Vagina (tissue), 2 donors: ENCODE data around the gene REEP3. TPM values are rescaled to one million over a fixed set of nuclear protein-coding genes. Genes with fewer than 3 reads are reported as not detected.

ENCODE experiments used
- DNase-seq, 2 donors: peaks; one replicate each; pipeline ENCODE4 v3.0.0-alpha.2; 2017; ENCODE audit errors: extremely low spot score in 2 of 2
- H3K27ac ChIP-seq: fragments of 200-600 bp; sonication (generic); one replicate; pipeline ENCODE4 v1.5.1; 2019
- H3K27me3 ChIP-seq: fragments of 200-600 bp; sonication (generic); one replicate; pipeline ENCODE4 v1.5.1; 2019
- H3K36me3 ChIP-seq, 2 donors: fragments of 200-600 bp; sonication (generic); one replicate each; pipeline ENCODE4 v1.5.1; 2017 to 2019
- H3K4me1 ChIP-seq: fragments of 200-600 bp; sonication (generic); one replicate; pipeline ENCODE4 v1.5.1; 2019
- H3K4me3 ChIP-seq, 2 donors: fragments of 200-600 bp; sonication (generic); 1 replicate in 1 of 2; 2 replicates in 1 of 2; pipeline ENCODE4 v1.5.1; 2016 to 2019
- H3K9me3 ChIP-seq: fragments of 200-600 bp; sonication (generic); one replicate; pipeline ENCODE4 v1.5.1; 2019
- POLR2A ChIP-seq, 2 donors: fragments of 450-650 bp; IDR thresholded peaks; one replicate each; pipeline ENCODE4 v1.6.1; 2017; ENCODE audit warnings: antibody characterized with exemption in 2 of 2, mild to moderate bottlenecking in 2 of 2, moderate library complexity in 2 of 2
- POLR2AphosphoS5 ChIP-seq, 2 donors: sonication (generic); formaldehyde crosslinking; IDR thresholded peaks; one replicate each; pipeline ENCODE4 v1.9.0; 2017; ENCODE audit warnings: antibody characterized with exemption in 2 of 2, mild to moderate bottlenecking in 2 of 2, low read depth in 1 of 2; ENCODE audit not compliant: insufficient read depth in 1 of 2
- intact Hi-C: fragments of 100-400 bp; cut with DNase I; formaldehyde crosslinking; loops from one replicate; pipeline ENCODE4 v1.15.1; 2023
- total RNA-seq: library from RNA; depleted of rRNA; stranded (reverse); fragments of >200 nt; gene quantifications from one replicate; pipeline ENCODE4 v1.2.3, GENCODE V29; 2016
- TF ChIP-seq, protein P1 (sequence below), 3 experiments: fragments of 450-650 bp in 2 of 3; fragments of 200-600 bp in 1 of 3; sonication (generic) in 1 of 3; IDR thresholded peaks; one replicate each; pipeline ENCODE4 v1.5.1; 2017 to 2019; ENCODE audit warnings: antibody characterized with exemption in 3 of 3, mild to moderate bottlenecking in 2 of 3, moderate library complexity in 2 of 3

Gene REEP3
- total RNA-seq, 1 donor from 2014 or later, result 41.0 TPM

- no peaks in the 10 kb centered on the region for H3K36me3 ChIP-seq
- H3K27me3 ChIP-seq, result no peaks in the 10 kb centered on the region
- no peak for DNase-seq
- intact Hi-C loops, result no loop called here
- H3K9me3 ChIP-seq, result no peaks in the 10 kb centered on the region
- no peak overlapping the region for H3K4me3 ChIP-seq
- TF ChIP-seq POLR2AphosphoS5 (IDR thresholded peaks at IDR 0.05; ENCODE audit: insufficient read depth in 1 of 2, low read depth in 1 of 2) (no peak), POLR2A (IDR thresholded peaks at IDR 0.05) (no peak)
- TF ChIP-seq, protein P1, sequence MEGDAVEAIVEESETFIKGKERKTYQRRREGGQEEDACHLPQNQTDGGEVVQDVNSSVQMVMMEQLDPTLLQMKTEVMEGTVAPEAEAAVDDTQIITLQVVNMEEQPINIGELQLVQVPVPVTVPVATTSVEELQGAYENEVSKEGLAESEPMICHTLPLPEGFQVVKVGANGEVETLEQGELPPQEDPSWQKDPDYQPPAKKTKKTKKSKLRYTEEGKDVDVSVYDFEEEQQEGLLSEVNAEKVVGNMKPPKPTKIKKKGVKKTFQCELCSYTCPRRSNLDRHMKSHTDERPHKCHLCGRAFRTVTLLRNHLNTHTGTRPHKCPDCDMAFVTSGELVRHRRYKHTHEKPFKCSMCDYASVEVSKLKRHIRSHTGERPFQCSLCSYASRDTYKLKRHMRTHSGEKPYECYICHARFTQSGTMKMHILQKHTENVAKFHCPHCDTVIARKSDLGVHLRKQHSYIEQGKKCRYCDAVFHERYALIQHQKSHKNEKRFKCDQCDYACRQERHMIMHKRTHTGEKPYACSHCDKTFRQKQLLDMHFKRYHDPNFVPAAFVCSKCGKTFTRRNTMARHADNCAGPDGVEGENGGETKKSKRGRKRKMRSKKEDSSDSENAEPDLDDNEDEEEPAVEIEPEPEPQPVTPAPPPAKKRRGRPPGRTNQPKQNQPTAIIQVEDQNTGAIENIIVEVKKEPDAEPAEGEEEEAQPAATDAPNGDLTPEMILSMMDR (IDR thresholded peaks at IDR 0.05), result no peak
- H3K4me1 ChIP-seq, result peaks cover 28% of the 10 kb centered on the region
- H3K27ac ChIP-seq, result no peak overlapping the region
Measured at GRCh38 chr10:63591600-63592379, 70.6 kb downstream of the REEP3 start.

DNA sequence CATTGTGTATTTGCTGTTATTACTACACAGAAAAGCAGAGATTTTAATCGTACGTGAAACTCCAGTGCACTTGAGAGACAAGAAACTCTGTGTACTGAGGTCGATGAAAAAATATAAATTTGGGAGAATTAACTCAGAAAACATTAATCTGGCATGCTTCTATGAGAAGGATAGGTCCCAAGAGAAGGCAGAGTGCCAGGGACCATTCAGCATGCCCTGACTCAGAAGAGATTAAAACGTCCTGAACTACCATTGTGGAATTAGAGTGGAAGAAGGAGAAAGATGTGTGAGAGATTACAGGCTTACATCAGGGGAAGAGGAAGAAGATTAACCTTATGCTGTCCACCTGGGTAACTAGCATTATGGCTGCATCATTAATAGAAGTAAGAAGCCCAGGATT lies 72.4 kb downstream of the REEP3 start:
- Histone ChIP-seq H3K27me3 (no peaks in the 10 kb centered on the region), H3K4me3 (no peak overlapping the region), H3K9me3 (no peaks in the 10 kb centered on the region), H3K4me1 (peaks cover 24% of the 10 kb centered on the region), H3K27ac (no peak overlapping the region), H3K36me3 (peaks cover 0 to 6% of the 10 kb centered on the region in 2 donors)
- TF ChIP-seq POLR2A (IDR thresholded peaks at IDR 0.05) (no peak), POLR2AphosphoS5 (IDR thresholded peaks at IDR 0.05; ENCODE audit: insufficient read depth in 1 of 2, low read depth in 1 of 2) (no peak)
- TF ChIP-seq, protein P1 (IDR thresholded peaks at IDR 0.05), result no peak
- intact Hi-C loops, result no loop called here
- DNase-seq, result no peak

DNA sequence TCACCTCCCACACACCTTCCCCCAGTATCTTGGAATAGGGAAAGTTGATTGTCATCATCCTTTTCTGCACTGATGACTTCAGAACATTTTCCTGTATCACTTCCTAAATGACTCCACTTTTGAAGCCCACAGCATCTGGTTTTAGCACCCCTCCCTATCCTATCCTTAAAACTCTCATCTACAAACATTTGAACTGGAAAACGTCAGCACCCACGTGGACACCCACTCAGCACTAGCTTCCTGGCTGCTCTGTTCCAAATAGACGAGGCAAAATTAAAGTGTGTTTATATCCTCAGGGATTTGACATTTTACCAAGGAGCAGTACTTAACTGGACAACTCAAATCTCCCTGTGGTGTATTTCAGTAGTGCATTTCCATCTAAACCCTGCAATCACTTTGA lies 73.9 kb downstream of the REEP3 start:
- Histone ChIP-seq H3K4me1 (peaks cover 24% of the 10 kb centered on the region), H3K9me3 (no peaks in the 10 kb centered on the region), H3K4me3 (no peak overlapping the region), H3K27ac (no peak overlapping the region), H3K36me3 (peaks cover 0 to 16% of the 10 kb centered on the region in 2 donors), H3K27me3 (no peaks in the 10 kb centered on the region)
- intact Hi-C loops, result no loop called here
- DNase-seq, result no peak
- TF ChIP-seq, protein P1 (IDR thresholded peaks at IDR 0.05), result no peak
- TF ChIP-seq POLR2A (IDR thresholded peaks at IDR 0.05) (no peak), POLR2AphosphoS5 (IDR thresholded peaks at IDR 0.05; ENCODE audit: insufficient read depth in 1 of 2, low read depth in 1 of 2) (no peak)

- Histone ChIP-seq H3K27ac (no peak overlapping the region), H3K27me3 (no peaks in the 10 kb centered on the region), H3K9me3 (no peaks in the 10 kb centered on the region), H3K4me1 (peaks cover 24% of the 10 kb centered on the region), H3K36me3 (peaks cover 0 to 21% of the 10 kb centered on the region in 2 donors), H3K4me3 (no peak overlapping the region)
- no peak for DNase-seq
- intact Hi-C loops, result no loop called here
- no peak for TF ChIP-seq POLR2A (IDR thresholded peaks at IDR 0.05)
- TF ChIP-seq, protein P1 (IDR thresholded peaks at IDR 0.05), result no peak
- no peak for TF ChIP-seq POLR2AphosphoS5 (IDR thresholded peaks at IDR 0.05; ENCODE audit: insufficient read depth in 1 of 2, low read depth in 1 of 2)
Measured at GRCh38 chr10:63596924-63597323, 75.7 kb downstream of the REEP3 start.

- intact Hi-C loops, result no loop called here
- Histone ChIP-seq H3K4me1 (peaks cover 9% of the 10 kb centered on the region), H3K4me3 (no peak overlapping the region), H3K36me3 (peaks cover 0 to 21% of the 10 kb centered on the region in 2 donors), H3K27ac (no peak overlapping the region), H3K27me3 (no peaks in the 10 kb centered on the region), H3K9me3 (no peaks in the 10 kb centered on the region)
- no peak for TF ChIP-seq POLR2A (IDR thresholded peaks at IDR 0.05)
- no peak for TF ChIP-seq POLR2AphosphoS5 (IDR thresholded peaks at IDR 0.05; ENCODE audit: insufficient read depth in 1 of 2, low read depth in 1 of 2)
- TF ChIP-seq, protein P1 (IDR thresholded peaks at IDR 0.05), result no peak
- DNase-seq, result no peak
Measured at GRCh38 chr10:63600540-63600939, 79.3 kb downstream of the REEP3 start.
